ENCODE results near the gene VPS33B.
"Not testable (repeated sequence)": the region's sequence is repeated elsewhere in the genome, so short reads cannot be mapped to it uniquely, and the experiment has no call there.

VPS33B gene

GRCh38 chr15:91022075-91022831 is at the start of gene VPS33B:
Gene VPS33B, minus strand, starts transcription at chr15:91022594. Its CDS starts 345 bp downstream, at chr15:91022249.
- peak; percentile 47 to 66 for DNase-seq (ENCODE audit: low read depth in 1 of 2, low spot score in 1 of 2)

GRCh38 chr15:91072161-91072560 is 49.8 kb upstream of the VPS33B start:
- DNase-seq (ENCODE audit: low read depth in 1 of 2, low spot score in 1 of 2) = no peak

GRCh38 chr15:91070872-91071271 is 48.5 kb upstream of the VPS33B start:
- DNase-seq (ENCODE audit: low read depth in 1 of 2, low spot score in 1 of 2) = no peak

- DNase-seq (ENCODE audit: low read depth in 1 of 2, low spot score in 1 of 2) = no peak
Observed at GRCh38 chr15:91068966-91069365, 46.6 kb upstream of the VPS33B start.

GRCh38 chr15:91068436-91068835 is 46.0 kb upstream of the VPS33B start:
- no peak for DNase-seq (ENCODE audit: low read depth in 1 of 2, low spot score in 1 of 2)

- DNase-seq (ENCODE audit: low read depth in 1 of 2, low spot score in 1 of 2) = no peak
Observed at GRCh38 chr15:91067036-91067435, 44.6 kb upstream of the VPS33B start.

GRCh38 chr15:91065505-91065904 is 43.1 kb upstream of the VPS33B start:
- no peak for DNase-seq (ENCODE audit: low read depth in 1 of 2, low spot score in 1 of 2)

GRCh38 chr15:91061997-91062396 is 39.6 kb upstream of the VPS33B start:
- no peak for DNase-seq (ENCODE audit: low read depth in 1 of 2, low spot score in 1 of 2)

- DNase-seq (ENCODE audit: low read depth in 1 of 2, low spot score in 1 of 2) = no peak
Observed at GRCh38 chr15:91061230-91061629, 38.8 kb upstream of the VPS33B start.

GRCh38 chr15:91055548-91056331 is 33.3 kb upstream of the VPS33B start:
- no peak for DNase-seq (ENCODE audit: low read depth in 1 of 2, low spot score in 1 of 2)

GRCh38 chr15:91054816-91055215 is 32.4 kb upstream of the VPS33B start:
- no peak for DNase-seq (ENCODE audit: low read depth in 1 of 2, low spot score in 1 of 2)

- no peak for DNase-seq (ENCODE audit: low read depth in 1 of 2, low spot score in 1 of 2)
Observed at GRCh38 chr15:91051248-91051647, 28.9 kb upstream of the VPS33B start.

- no peak for DNase-seq (ENCODE audit: low read depth in 1 of 2, low spot score in 1 of 2)
Observed at GRCh38 chr15:91050128-91050455, 27.7 kb upstream of the VPS33B start.

- DNase-seq (ENCODE audit: low read depth in 1 of 2, low spot score in 1 of 2) = no peak
Observed at GRCh38 chr15:91049378-91050127, 27.2 kb upstream of the VPS33B start.

- DNase-seq (ENCODE audit: low read depth in 1 of 2, low spot score in 1 of 2) = no peak
Observed at GRCh38 chr15:91047545-91048199, 25.3 kb upstream of the VPS33B start.

- DNase-seq (ENCODE audit: low read depth in 1 of 2, low spot score in 1 of 2) = not testable (repeated sequence)
Observed at GRCh38 chr15:91046056-91046455, 23.7 kb upstream of the VPS33B start.

- no peak for DNase-seq (ENCODE audit: low read depth in 1 of 2, low spot score in 1 of 2)
Observed at GRCh38 chr15:91045065-91045464, 22.7 kb upstream of the VPS33B start.

GRCh38 chr15:91043202-91043874 is 20.9 kb upstream of the VPS33B start:
- DNase-seq (ENCODE audit: low read depth in 1 of 2, low spot score in 1 of 2) = no peak

- no peak for DNase-seq (ENCODE audit: low read depth in 1 of 2, low spot score in 1 of 2)
Observed at GRCh38 chr15:91040856-91041255, 18.5 kb upstream of the VPS33B start.

- no peak for DNase-seq (ENCODE audit: low read depth in 1 of 2, low spot score in 1 of 2)
Observed at GRCh38 chr15:91039996-91040395, 17.6 kb upstream of the VPS33B start.

Data from activated T-helper 1 cell treated with anti-CD3 and anti-CD28 coated beads, Interleukin-2, amount 50 U/mL, for 16 hours (primary cell).